Ovary (tissue), 9 donors: ENCODE results near the gene THAP3. TPM values are rescaled to one million over a fixed set of nuclear protein-coding genes. Genes with fewer than 3 reads are reported as not detected.
"Not testable (repeated sequence)": the region's sequence is repeated elsewhere in the genome, so short reads cannot be mapped to it uniquely, and the experiment has no call there.

Source experiments
- DNase-seq, 5 donors: peaks; one replicate each; pipeline ENCODE4 v3.0.0-alpha.2; 2019 to 2020
- H3K27ac ChIP-seq, 2 donors: fragments of 200-600 bp; one replicate each; pipeline versions ENCODE4 v1.5.1 to v1.8.0; 2019 to 2022
- H3K27me3 ChIP-seq: fragments of 200-600 bp; one replicate; pipeline ENCODE4 v1.8.0; 2022
- H3K36me3 ChIP-seq: fragments of 200-600 bp; sonication (generic); one replicate; pipeline ENCODE4 v1.5.1; 2019
- H3K4me1 ChIP-seq: one replicate; pipeline ENCODE4 v1.8.1; 2013; ENCODE audit warnings: mild to moderate bottlenecking, moderate library complexity; ENCODE audit not compliant: insufficient read depth
- H3K4me3 ChIP-seq: fragments of 200-600 bp; sonication (generic); one replicate; pipeline ENCODE4 v1.5.1; 2017
- H3K9me3 ChIP-seq, 2 donors: fragments of 200-600 bp in 1 of 2; sonication (generic) in 1 of 2; one replicate each; pipeline versions ENCODE4 v1.5.1 to v1.8.1; 2013 to 2019; ENCODE audit warnings: mild to moderate bottlenecking in 1 of 2, moderate library complexity in 1 of 2
- EP300 ChIP-seq: sonication (generic); formaldehyde crosslinking; IDR thresholded peaks from one replicate; pipeline ENCODE4 v1.6.1; 2017; ENCODE audit warnings: antibody characterized with exemption
- POLR2A ChIP-seq: fragments of 450-650 bp; IDR thresholded peaks from one replicate; pipeline ENCODE4 v1.6.1; 2017; ENCODE audit warnings: antibody characterized with exemption, mild to moderate bottlenecking, moderate library complexity
- WGBS, 3 donors: extraction: QIAGEN DNeasy Blood & Tissue Kit in 1 of 3; methylation state at CpG; one replicate each; pipeline versions ENCODE4 v1.1.5 to v1.1.7; 2013 to 2017; 5-methylcytosine and 5-hydroxymethylcytosine counted together
- intact Hi-C, 4 donors: fragments of 100-400 bp; cut with DNase I; formaldehyde crosslinking; loops; one replicate each; pipeline versions ENCODE4 v1.11.0 to v1.15.1; 2022 to 2023
- polyA plus RNA-seq, 2 donors: library from polyadenylated mRNA; stranded (reverse); fragments of 200-250 nt in 1 of 2; fragments of 350-450 nt in 1 of 2; fragmentation: Illumina TruSeq in 1 of 2; extraction: RNeasy Lipid Tissue Mini Kit (QIAGEN cat#74804) in 1 of 2; gene quantifications; one replicate each; pipeline ENCODE4 v1.2.3, GENCODE V29; 2013 to 2014
- total RNA-seq, 7 donors: library from RNA; depleted of rRNA in 2 of 7; stranded (reverse); fragments of >200 nt in 2 of 7; fragmentation: NEBNext Ultra II Directional in 3 of 7; extraction: Animal tissue kit (Norgen Biotek cat#: 25700) in 3 of 7; gene quantifications; one replicate each; pipeline versions ENCODE4 v1.1.0 to v1.2.4, GENCODE V29; 2016 to 2023
- TF ChIP-seq, protein P1 (sequence below), 3 donors: fragments of 450-650 bp in 2 of 3; fragments of 200-600 bp in 1 of 3; IDR thresholded peaks; one replicate each; pipeline versions ENCODE4 v1.5.1 to v1.8.0; 2016 to 2022; ENCODE audit warnings: antibody characterized with exemption in 3 of 3, mild to moderate bottlenecking in 1 of 3
- donor health status: DM: no; HTN: no; CAD: no; lungs with moderate emphysema.
- donor health status: DM: no; HTN: no; CAD: no.
- donor health status: Bipolar disorder and iron deficiency.
- donor health status: DM: yes; HTN: yes; CAD: no.
- donor health status: DM: no; HTN: no; CAD: no.
- donor health status: DM: yes; HTN: yes; CAD: no.

The THAP3 gene
- total and polyA plus RNA-seq, 9 donors = 5.6 to 33.6 (median 18.8) TPM

GRCh38 chr1:6660415-6661049 lies 35.9 kb downstream of the THAP3 start:
- intact Hi-C loops = no loop called here

GRCh38 chr1:6662468-6662867 lies 37.8 kb downstream of the THAP3 start:
- WGBS, 3 donors = 97% methylated on average over 7 of the region's 7 CpGs
- DNase-seq, H3K9me3 ChIP-seq, H3K27ac ChIP-seq, intact Hi-C loops, H3K27me3 ChIP-seq, H3K36me3 ChIP-seq, H3K4me3 ChIP-seq, H3K4me1 ChIP-seq: not testable (repeated sequence)

More at GRCh38 chr1:6660415-6661049, 35.9 kb downstream of the THAP3 start:
- TF ChIP-seq, protein P1, sequence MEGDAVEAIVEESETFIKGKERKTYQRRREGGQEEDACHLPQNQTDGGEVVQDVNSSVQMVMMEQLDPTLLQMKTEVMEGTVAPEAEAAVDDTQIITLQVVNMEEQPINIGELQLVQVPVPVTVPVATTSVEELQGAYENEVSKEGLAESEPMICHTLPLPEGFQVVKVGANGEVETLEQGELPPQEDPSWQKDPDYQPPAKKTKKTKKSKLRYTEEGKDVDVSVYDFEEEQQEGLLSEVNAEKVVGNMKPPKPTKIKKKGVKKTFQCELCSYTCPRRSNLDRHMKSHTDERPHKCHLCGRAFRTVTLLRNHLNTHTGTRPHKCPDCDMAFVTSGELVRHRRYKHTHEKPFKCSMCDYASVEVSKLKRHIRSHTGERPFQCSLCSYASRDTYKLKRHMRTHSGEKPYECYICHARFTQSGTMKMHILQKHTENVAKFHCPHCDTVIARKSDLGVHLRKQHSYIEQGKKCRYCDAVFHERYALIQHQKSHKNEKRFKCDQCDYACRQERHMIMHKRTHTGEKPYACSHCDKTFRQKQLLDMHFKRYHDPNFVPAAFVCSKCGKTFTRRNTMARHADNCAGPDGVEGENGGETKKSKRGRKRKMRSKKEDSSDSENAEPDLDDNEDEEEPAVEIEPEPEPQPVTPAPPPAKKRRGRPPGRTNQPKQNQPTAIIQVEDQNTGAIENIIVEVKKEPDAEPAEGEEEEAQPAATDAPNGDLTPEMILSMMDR (IDR thresholded peaks at IDR 0.05) = no peak
- no peak for TF ChIP-seq EP300
- no peak for TF ChIP-seq POLR2A
- WGBS, 3 donors = 81 to 82% (median 82%) methylated on average over 7 of the region's 7 CpGs
- Histone ChIP-seq H3K27ac (no peak overlapping the region), H3K9me3 (no peaks in the 10 kb centered on the region), H3K4me1 (no peaks in the 10 kb centered on the region), H3K4me3 (no peak overlapping the region), H3K36me3 (no peaks in the 10 kb centered on the region), H3K27me3 (no peaks in the 10 kb centered on the region)
- DNase-seq = no peak

GRCh38 chr1:6666696-6667095 lies 42.0 kb downstream of the THAP3 start:
- Histone ChIP-seq H3K4me3 (no peak overlapping the region), H3K27me3 (no peaks in the 10 kb centered on the region), H3K4me1 (no peaks in the 10 kb centered on the region), H3K36me3 (peaks cover 2% of the 10 kb centered on the region), H3K9me3 (no peaks in the 10 kb centered on the region), H3K27ac (no peak overlapping the region)
- no peak for DNase-seq
- intact Hi-C loops = no loop called here
- TF ChIP-seq POLR2A = no peak
- no peak for TF ChIP-seq EP300
- TF ChIP-seq, protein P1 (IDR thresholded peaks at IDR 0.05) = no peak
- WGBS, 3 donors = 71 to 79% (median 75%) methylated on average over 5 of the region's 5 CpGs

GRCh38 chr1:6667139-6667538 lies 42.5 kb downstream of the THAP3 start:
- intact Hi-C loops = no loop called here
- no peaks in the 10 kb centered on the region for H3K9me3 ChIP-seq
- no peak for DNase-seq
- no peaks in the 10 kb centered on the region for H3K27me3 ChIP-seq
- H3K4me3 ChIP-seq = no peak overlapping the region
- TF ChIP-seq, protein P1 (IDR thresholded peaks at IDR 0.05) = no peak
- no peak for TF ChIP-seq EP300
- no peak for TF ChIP-seq POLR2A
- H3K36me3 ChIP-seq = peaks cover 2% of the 10 kb centered on the region
- H3K27ac ChIP-seq = no peak overlapping the region
- 64 to 85% (median 67%) methylated on average over 6 of the region's 6 CpGs for WGBS, 3 donors
- no peaks in the 10 kb centered on the region for H3K4me1 ChIP-seq

GRCh38 chr1:6668503-6668902 lies 43.8 kb downstream of the THAP3 start:
- no peak overlapping the region for H3K4me3 ChIP-seq
- H3K4me1 ChIP-seq = peaks cover 5% of the 10 kb centered on the region
- H3K27me3 ChIP-seq = no peaks in the 10 kb centered on the region
- TF ChIP-seq, protein P1 (IDR thresholded peaks at IDR 0.05) = no peak
- TF ChIP-seq EP300 (no peak), POLR2A (no peak)
- intact Hi-C loops = no loop called here
- WGBS, 3 donors = 98% methylated on average over 9 of the region's 9 CpGs
- no peak overlapping the region for H3K27ac ChIP-seq
- DNase-seq = no peak
- H3K36me3 ChIP-seq = peaks cover 2% of the 10 kb centered on the region
- H3K9me3 ChIP-seq = no peaks in the 10 kb centered on the region
